Measurements from ENCODE around the gene TAS2R1. TPM values are rescaled to one million over a fixed set of nuclear protein-coding genes. Genes with fewer than 3 reads are reported as not detected.
"Not testable (repeated sequence)": the region's sequence is repeated elsewhere in the genome, so short reads cannot be mapped to it uniquely, and the experiment has no call there.

The TAS2R1 gene
- total RNA-seq, 2 experiments from 2014 or later = not detected

DNA sequence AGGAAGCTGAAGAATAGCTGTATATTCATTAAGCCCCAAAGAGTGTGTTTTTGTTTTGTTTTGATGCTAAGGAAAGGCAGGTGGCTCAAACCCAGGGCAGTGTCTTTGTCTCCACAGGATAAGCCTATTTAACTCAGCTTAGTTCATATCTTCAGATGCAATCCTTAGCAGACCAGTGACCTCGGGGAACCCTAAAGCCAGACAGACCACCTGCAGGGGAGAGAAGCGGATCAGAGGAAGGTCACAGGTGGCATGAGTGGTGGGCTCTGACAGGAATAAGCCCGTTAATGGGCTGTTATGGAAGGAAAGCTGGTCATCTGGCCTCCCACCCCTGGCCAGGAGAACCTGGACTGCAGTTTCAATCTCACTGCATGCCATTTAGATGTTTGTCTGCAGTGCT, 30.8 kb downstream of the TAS2R1 start:
- Histone ChIP-seq H3K27me3 (ENCODE audit: control insufficient read depth in 1 of 2, insufficient read depth in 2 of 2, low read length in 2 of 2) (no peaks in the 10 kb centered on the region), H3K36me3 (ENCODE audit: insufficient read depth, low read length) (no peaks in the 10 kb centered on the region), H3K27ac (ENCODE audit: low read depth in 1 of 2, low read length in 2 of 2) (no peak overlapping the region), H3K9me3 (ENCODE audit: control insufficient read depth in 1 of 2, insufficient read depth in 1 of 2, low read length in 2 of 2) (peaks cover 0 to 3% of the 10 kb centered on the region in 2 experiments), H3K4me1 (ENCODE audit: insufficient read depth, low read length) (no peaks in the 10 kb centered on the region), H3K4me3 (ENCODE audit: low read length) (no peak overlapping the region)
- TF ChIP-seq, protein P1, sequence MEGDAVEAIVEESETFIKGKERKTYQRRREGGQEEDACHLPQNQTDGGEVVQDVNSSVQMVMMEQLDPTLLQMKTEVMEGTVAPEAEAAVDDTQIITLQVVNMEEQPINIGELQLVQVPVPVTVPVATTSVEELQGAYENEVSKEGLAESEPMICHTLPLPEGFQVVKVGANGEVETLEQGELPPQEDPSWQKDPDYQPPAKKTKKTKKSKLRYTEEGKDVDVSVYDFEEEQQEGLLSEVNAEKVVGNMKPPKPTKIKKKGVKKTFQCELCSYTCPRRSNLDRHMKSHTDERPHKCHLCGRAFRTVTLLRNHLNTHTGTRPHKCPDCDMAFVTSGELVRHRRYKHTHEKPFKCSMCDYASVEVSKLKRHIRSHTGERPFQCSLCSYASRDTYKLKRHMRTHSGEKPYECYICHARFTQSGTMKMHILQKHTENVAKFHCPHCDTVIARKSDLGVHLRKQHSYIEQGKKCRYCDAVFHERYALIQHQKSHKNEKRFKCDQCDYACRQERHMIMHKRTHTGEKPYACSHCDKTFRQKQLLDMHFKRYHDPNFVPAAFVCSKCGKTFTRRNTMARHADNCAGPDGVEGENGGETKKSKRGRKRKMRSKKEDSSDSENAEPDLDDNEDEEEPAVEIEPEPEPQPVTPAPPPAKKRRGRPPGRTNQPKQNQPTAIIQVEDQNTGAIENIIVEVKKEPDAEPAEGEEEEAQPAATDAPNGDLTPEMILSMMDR (IDR thresholded peaks at IDR 0.05) = no peak
- ATAC-seq (ENCODE audit: poor library complexity) (no peak), DNase-seq (no peak)
- ChIA-PET POLR2A (no interaction called here), CTCF (interaction anchor here (1.0 kb wide), 1 partner anchor 17 kb away, joined by 3 read pairs; no protein-coding TSS in a partner anchor)
- intact Hi-C loops (cut with DNase I, micrococcal nuclease) = no loop called here
- H3K27ac Mint-ChIP-seq = no peak overlapping the region
- no peak overlapping the region for H3K4me3 Mint-ChIP-seq
- no peaks in the 10 kb centered on the region for H3K4me1 Mint-ChIP-seq (ENCODE audit: low read depth)
- no peaks in the 10 kb centered on the region for H3K36me3 Mint-ChIP-seq (ENCODE audit: low read depth)
- no peaks in the 10 kb centered on the region for H3K27me3 Mint-ChIP-seq
- H3K9me3 Mint-ChIP-seq = peaks cover 9% of the 10 kb centered on the region

DNA sequence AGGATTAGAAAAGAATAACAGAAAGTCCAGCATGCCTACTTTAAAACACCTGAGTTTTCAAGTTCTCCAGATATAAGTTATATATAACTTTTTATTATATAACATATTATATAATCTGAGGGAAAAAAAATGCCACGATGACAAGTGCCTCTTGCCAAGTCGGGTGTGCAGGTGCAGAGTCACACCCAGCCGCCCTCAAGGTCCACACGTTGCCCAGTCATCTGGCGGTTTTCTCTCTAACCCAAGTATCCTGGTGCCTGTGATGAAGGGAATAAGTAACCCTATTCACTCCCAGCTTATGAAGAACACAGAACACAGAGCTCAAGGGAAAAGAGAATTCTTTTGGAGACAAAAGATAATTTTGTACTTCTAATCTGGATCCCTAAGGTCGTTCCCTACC, 31.8 kb downstream of the TAS2R1 start:
- H3K4me1 ChIP-seq (ENCODE audit: insufficient read depth, low read length); H3K36me3 ChIP-seq (ENCODE audit: insufficient read depth, low read length); CTCF ChIA-PET; intact Hi-C loops (cut with DNase I, micrococcal nuclease); H3K27ac Mint-ChIP-seq; DNase-seq; H3K27me3 Mint-ChIP-seq; H3K9me3 ChIP-seq (ENCODE audit: control insufficient read depth in 1 of 2, insufficient read depth in 1 of 2, low read length in 2 of 2); H3K4me3 ChIP-seq (ENCODE audit: low read length); H3K4me3 Mint-ChIP-seq; H3K4me1 Mint-ChIP-seq (ENCODE audit: low read depth); H3K36me3 Mint-ChIP-seq (ENCODE audit: low read depth); POLR2A ChIA-PET; H3K27ac ChIP-seq (ENCODE audit: low read depth in 1 of 2, low read length in 2 of 2); H3K27me3 ChIP-seq (ENCODE audit: control insufficient read depth in 1 of 2, insufficient read depth in 2 of 2, low read length in 2 of 2); ATAC-seq (ENCODE audit: poor library complexity); H3K9me3 Mint-ChIP-seq: not testable (repeated sequence)

DNA sequence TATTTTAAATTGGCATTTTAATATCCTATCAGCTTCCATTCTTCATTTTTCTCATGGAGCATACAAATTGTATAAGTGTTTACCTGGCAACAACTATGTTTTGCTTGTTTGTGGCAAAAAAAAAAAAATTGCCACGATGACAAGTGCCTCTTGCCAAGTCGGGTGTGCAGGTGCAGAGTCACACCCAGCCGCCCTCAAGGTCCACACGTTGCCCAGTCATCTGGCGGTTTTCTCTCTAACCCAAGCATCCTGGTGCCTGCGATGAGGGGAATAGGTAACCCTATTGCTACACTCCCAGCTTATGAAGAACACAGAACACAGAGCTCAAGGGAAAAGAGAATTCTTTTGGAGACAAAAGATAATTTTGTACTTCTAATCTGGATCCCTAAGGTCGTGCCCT, 32.8 kb downstream of the TAS2R1 start:
- H3K4me3 ChIP-seq (ENCODE audit: low read length); H3K27me3 ChIP-seq (ENCODE audit: control insufficient read depth in 1 of 2, insufficient read depth in 2 of 2, low read length in 2 of 2); H3K27ac ChIP-seq (ENCODE audit: low read depth in 1 of 2, low read length in 2 of 2); intact Hi-C loops (cut with DNase I, micrococcal nuclease); H3K9me3 ChIP-seq (ENCODE audit: control insufficient read depth in 1 of 2, insufficient read depth in 1 of 2, low read length in 2 of 2); H3K9me3 Mint-ChIP-seq; H3K27me3 Mint-ChIP-seq; CTCF ChIA-PET; DNase-seq; H3K27ac Mint-ChIP-seq; ATAC-seq (ENCODE audit: poor library complexity); H3K4me3 Mint-ChIP-seq; H3K36me3 ChIP-seq (ENCODE audit: insufficient read depth, low read length); H3K4me1 ChIP-seq (ENCODE audit: insufficient read depth, low read length); H3K36me3 Mint-ChIP-seq (ENCODE audit: low read depth); H3K4me1 Mint-ChIP-seq (ENCODE audit: low read depth): not testable (repeated sequence)
- POLR2A ChIA-PET = interaction anchor here (0.7 kb wide), 1 partner anchor 506 kb away, joined by 4 read pairs; no protein-coding TSS in a partner anchor

DNA sequence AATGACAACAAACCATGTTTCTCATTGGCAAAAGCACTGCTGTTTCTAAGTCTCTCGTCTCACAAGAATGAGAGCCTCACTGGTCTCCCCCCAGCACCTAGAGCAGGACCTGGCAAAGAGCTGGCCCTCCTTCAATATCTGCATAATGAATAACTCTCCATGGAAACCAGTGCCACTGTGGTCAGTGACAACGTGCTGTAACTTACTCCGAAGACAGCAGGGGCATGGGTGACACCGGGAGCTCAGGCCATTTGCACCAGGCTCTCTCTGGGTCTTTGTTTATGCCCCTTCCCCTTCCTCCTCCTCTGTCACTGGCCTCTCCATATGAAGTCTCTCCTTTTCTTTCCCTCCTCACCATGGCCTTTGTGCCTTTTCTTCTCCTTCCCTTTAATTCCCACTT, 33.3 kb downstream of the TAS2R1 start:
- H3K4me1 Mint-ChIP-seq (ENCODE audit: low read depth) = no peaks in the 10 kb centered on the region
- Histone ChIP-seq H3K27ac (ENCODE audit: low read depth in 1 of 2, low read length in 2 of 2) (no peak overlapping the region), H3K9me3 (ENCODE audit: control insufficient read depth in 1 of 2, insufficient read depth in 1 of 2, low read length in 2 of 2) (peaks cover 0 to 3% of the 10 kb centered on the region in 2 experiments), H3K4me3 (ENCODE audit: low read length) (no peak overlapping the region), H3K27me3 (ENCODE audit: control insufficient read depth in 1 of 2, insufficient read depth in 2 of 2, low read length in 2 of 2) (no peaks in the 10 kb centered on the region), H3K36me3 (ENCODE audit: insufficient read depth, low read length) (no peaks in the 10 kb centered on the region), H3K4me1 (ENCODE audit: insufficient read depth, low read length) (no peaks in the 10 kb centered on the region)
- TF ChIP-seq, protein P1 (IDR thresholded peaks at IDR 0.05) = no peak
- ATAC-seq (ENCODE audit: poor library complexity) = no peak
- CTCF ChIA-PET = no interaction called here
- intact Hi-C loops (cut with DNase I, micrococcal nuclease) = no loop called here
- no peak overlapping the region for H3K4me3 Mint-ChIP-seq
- no peaks in the 10 kb centered on the region for H3K36me3 Mint-ChIP-seq (ENCODE audit: low read depth)
- H3K27ac Mint-ChIP-seq = no peak overlapping the region
- no peak for DNase-seq
- POLR2A ChIA-PET = no interaction called here
- H3K9me3 Mint-ChIP-seq = peaks cover 3% of the 10 kb centered on the region
- H3K27me3 Mint-ChIP-seq = no peaks in the 10 kb centered on the region
